Transverse colon (tissue), 4 donors: ENCODE results near the gene IZUMO4. TPM values are rescaled to one million over a fixed set of nuclear protein-coding genes. Genes with fewer than 3 reads are reported as not detected.

Experiments
- DNase-seq: peaks from one replicate; pipeline ENCODE4 v3.0.0-alpha.2; 2019
- H3K27ac ChIP-seq, 4 donors: fragments of 200-600 bp; sonication (generic); 2 replicates each; pipeline ENCODE4 v1.5.1; 2016 to 2018; ENCODE audit warnings: inconsistent platforms in 4 of 4
- H3K27me3 ChIP-seq: fragments of 200-600 bp; sonication (generic); 2 replicates; pipeline ENCODE4 v1.5.1; 2017; ENCODE audit warnings: inconsistent platforms
- H3K36me3 ChIP-seq, 4 donors: fragments of 200-600 bp; sonication (generic); 2 replicates each; pipeline ENCODE4 v1.5.1; 2017 to 2019; ENCODE audit warnings: inconsistent platforms in 4 of 4
- H3K4me1 ChIP-seq, 4 donors: fragments of 200-600 bp; sonication (generic); 2 replicates each; pipeline ENCODE4 v1.5.1; 2017 to 2020; ENCODE audit warnings: inconsistent platforms in 4 of 4
- H3K4me3 ChIP-seq, 4 donors: fragments of 200-600 bp; sonication (generic); 1 replicate in 1 of 4; 2 replicates in 3 of 4; pipeline versions ENCODE4 v1.5.1 to v1.6.1; 2017 to 2019; ENCODE audit warnings: inconsistent platforms in 4 of 4
- H3K9me3 ChIP-seq, 2 donors: fragments of 200-600 bp; sonication (generic); 2 replicates each; pipeline ENCODE4 v1.5.1; 2017 to 2019; ENCODE audit warnings: inconsistent platforms in 2 of 2
- EP300 ChIP-seq: sonication (generic); formaldehyde crosslinking; IDR thresholded peaks from one replicate; pipeline ENCODE4 v1.6.1; 2017; ENCODE audit warnings: antibody characterized with exemption, low read depth
- POLR2A ChIP-seq: fragments of 450-650 bp; IDR thresholded peaks from one replicate; pipeline ENCODE4 v1.6.1; 2016; ENCODE audit warnings: antibody characterized with exemption, mild to moderate bottlenecking, moderate library complexity
- POLR2AphosphoS5 ChIP-seq, 3 donors: sonication (generic); formaldehyde crosslinking; IDR thresholded peaks; one replicate each; pipeline ENCODE4 v1.6.1; 2016; ENCODE audit warnings: antibody characterized with exemption in 3 of 3
- WGBS, 2 donors: methylation state at CpG; one replicate each; pipeline ENCODE4 v1.1.5; 2018; ENCODE audit warnings: low coverage in 1 of 2; 5-methylcytosine and 5-hydroxymethylcytosine counted together
- in situ Hi-C, 4 donors: fragments of 200-750 bp; cut with MboI; loops; one replicate each; pipeline versions ENCODE4 v1.15.0 to v1.15.1; 2017; ENCODE audit warnings: low sequenced_read_pairs in 3 of 4, low pct_ligation_motif_present in 1 of 4, low pct_unique_long_range_greater_than_20kb in 1 of 4
- intact Hi-C: fragments of 100-400 bp; cut with DNase I; formaldehyde crosslinking; loops from one replicate; pipeline ENCODE4 v1.15.1; 2023; ENCODE audit warnings: low total_unique reads
- total RNA-seq, 4 donors: library from RNA; depleted of rRNA; stranded (reverse); fragments of >200 nt; gene quantifications; one replicate each; pipeline ENCODE4 v1.1.0, GENCODE V29; 2016
- TF ChIP-seq, protein P1 (sequence below), 5 experiments: fragments of 200-600 bp in 3 of 5; fragments of 450-650 bp in 2 of 5; sonication (generic) in 3 of 5; IDR thresholded peaks; 1 replicate in 2 of 5; 2 replicates in 3 of 5; pipeline ENCODE4 v1.5.1; 2016 to 2017; ENCODE audit warnings: antibody characterized with exemption in 5 of 5, inconsistent platforms in 3 of 5, mild to moderate bottlenecking in 2 of 5, moderate library complexity in 1 of 5

Gene IZUMO4
- total RNA-seq, 4 donors from 2014 or later: 2.3 to 5.4 TPM; not detected in 2

GRCh38 chr19:2048104-2048958, 48.4 kb upstream of the IZUMO4 start:
- in situ Hi-C loops: no loop called here

GRCh38 chr19:2048959-2049740, 47.6 kb upstream of the IZUMO4 start:
- Histone ChIP-seq H3K9me3 (no peaks in the 10 kb centered on the region), H3K4me3 (peak overlapping the region; percentile 95 to 99 (median 98)), H3K4me1 (peaks cover 56 to 69% (median 63%) of the 10 kb centered on the region in 4 donors), H3K36me3 (peaks cover 0 to 8% (median 4%) of the 10 kb centered on the region in 4 donors), H3K27ac (peak overlapping the region; percentile 96 to 100 (median 99)), H3K27me3 (no peaks in the 10 kb centered on the region)
- TF ChIP-seq EP300 (no peak), POLR2AphosphoS5 (IDR thresholded peaks at IDR 0.05) (no peak), POLR2A (no peak)
- TF ChIP-seq, protein P1, sequence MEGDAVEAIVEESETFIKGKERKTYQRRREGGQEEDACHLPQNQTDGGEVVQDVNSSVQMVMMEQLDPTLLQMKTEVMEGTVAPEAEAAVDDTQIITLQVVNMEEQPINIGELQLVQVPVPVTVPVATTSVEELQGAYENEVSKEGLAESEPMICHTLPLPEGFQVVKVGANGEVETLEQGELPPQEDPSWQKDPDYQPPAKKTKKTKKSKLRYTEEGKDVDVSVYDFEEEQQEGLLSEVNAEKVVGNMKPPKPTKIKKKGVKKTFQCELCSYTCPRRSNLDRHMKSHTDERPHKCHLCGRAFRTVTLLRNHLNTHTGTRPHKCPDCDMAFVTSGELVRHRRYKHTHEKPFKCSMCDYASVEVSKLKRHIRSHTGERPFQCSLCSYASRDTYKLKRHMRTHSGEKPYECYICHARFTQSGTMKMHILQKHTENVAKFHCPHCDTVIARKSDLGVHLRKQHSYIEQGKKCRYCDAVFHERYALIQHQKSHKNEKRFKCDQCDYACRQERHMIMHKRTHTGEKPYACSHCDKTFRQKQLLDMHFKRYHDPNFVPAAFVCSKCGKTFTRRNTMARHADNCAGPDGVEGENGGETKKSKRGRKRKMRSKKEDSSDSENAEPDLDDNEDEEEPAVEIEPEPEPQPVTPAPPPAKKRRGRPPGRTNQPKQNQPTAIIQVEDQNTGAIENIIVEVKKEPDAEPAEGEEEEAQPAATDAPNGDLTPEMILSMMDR (IDR thresholded peaks at IDR 0.05): no peak
- WGBS, 2 donors: 39% methylated on average over 19 of the region's 27 CpGs; no CpG with 5 or more reads in 1 of the 2 donors
- DNase-seq: no peak
- intact Hi-C loops: no loop called here
- in situ Hi-C loops: no loop called here

More at GRCh38 chr19:2048104-2048958, 48.4 kb upstream of the IZUMO4 start:
- DNase-seq: no peak
- WGBS, 2 donors: 34% methylated on average over 6 of the region's 17 CpGs; no CpG with 5 or more reads in 1 of the 2 donors
- TF ChIP-seq POLR2A (no peak), EP300 (no peak), POLR2AphosphoS5 (IDR thresholded peaks at IDR 0.05) (no peak)
- TF ChIP-seq, protein P1 (IDR thresholded peaks at IDR 0.05): no peak
- Histone ChIP-seq H3K27ac (peak overlapping the region; percentile 96 to 100 (median 99)), H3K9me3 (no peaks in the 10 kb centered on the region), H3K4me3 (peak overlapping the region in 3 of 4 donors; percentile 95 to 98 (median 97)), H3K27me3 (no peaks in the 10 kb centered on the region), H3K36me3 (peaks cover 0 to 8% (median 4%) of the 10 kb centered on the region in 4 donors), H3K4me1 (peaks cover 62 to 74% (median 65%) of the 10 kb centered on the region in 4 donors)
- intact Hi-C loops: no loop called here

DNA sequence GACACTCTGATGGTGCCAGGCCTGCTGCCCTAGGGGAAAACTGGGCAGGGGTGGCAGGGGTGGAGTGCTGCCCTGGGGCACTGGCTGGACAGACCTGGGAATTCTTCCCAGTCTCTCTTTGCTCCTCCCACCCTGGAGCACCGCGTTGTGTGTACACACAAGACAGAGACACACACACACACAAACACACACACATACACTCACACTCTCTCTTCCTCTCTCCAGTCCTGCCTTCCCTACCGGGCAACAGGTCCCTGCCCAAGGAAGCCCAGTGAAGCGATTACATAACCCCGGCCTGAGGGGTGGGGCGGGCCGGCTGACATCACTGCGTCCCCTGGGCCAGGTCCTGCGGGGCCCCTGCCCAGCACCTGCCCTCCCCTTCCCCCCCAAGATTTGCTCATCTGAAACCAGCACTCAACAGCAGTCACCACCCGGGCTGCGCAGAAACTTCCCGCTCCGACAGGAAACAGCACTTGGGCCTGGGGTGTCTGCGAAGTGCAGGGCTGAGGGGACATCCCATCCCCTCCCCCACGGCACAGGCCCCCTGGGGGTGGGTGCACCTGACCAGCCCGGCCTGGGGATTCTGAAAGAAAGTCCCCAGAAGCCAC, 46.9 kb upstream of the IZUMO4 start:
- peak; percentile 90 for DNase-seq
- Histone ChIP-seq H3K4me1 (peaks cover 59 to 69% (median 67%) of the 10 kb centered on the region in 4 donors), H3K9me3 (no peaks in the 10 kb centered on the region), H3K4me3 (peak overlapping the region; percentile 95 to 99 (median 98)), H3K27ac (peak overlapping the region; percentile 96 to 100 (median 99)), H3K27me3 (no peaks in the 10 kb centered on the region), H3K36me3 (peaks cover 0 to 8% (median 4%) of the 10 kb centered on the region in 4 donors)
- intact Hi-C loops (no loop called here), in situ Hi-C loops (no loop called here)
- peak; percentile 73 to 89 (median 85) for TF ChIP-seq POLR2AphosphoS5 (IDR thresholded peaks at IDR 0.05)
- no peak for TF ChIP-seq EP300
- TF ChIP-seq, protein P1 (IDR thresholded peaks at IDR 0.05): peak in 1 of 5 experiments; percentile 8
- TF ChIP-seq POLR2A: peak; percentile 89
- 0% methylated on average over 14 of the region's 16 CpGs; no CpG with 5 or more reads in 1 of the 2 donors for WGBS, 2 donors
